ENCODE measurements around the gene GPR153. TPM values are rescaled to one million over a fixed set of nuclear protein-coding genes. Genes with fewer than 3 reads are reported as not detected.

The GPR153 gene
- total and polyA plus RNA-seq, 7 donors: 0.49 to 3.5 (median 2.2) TPM

- ATAC-seq (no peak), DNase-seq (no peak)
- peaks cover 0 to 28% (median 6%) of the 10 kb centered on the region in 3 donors for H3K27me3 ChIP-seq (ENCODE audit: insufficient read depth in 3 of 3, low read length in 2 of 3)
- no peak overlapping the region for H3K4me3 ChIP-seq
- H3K36me3 ChIP-seq (ENCODE audit: insufficient read depth in 1 of 2, low read depth in 1 of 2): peaks cover 0 to 14% of the 10 kb centered on the region in 2 donors
- no peaks in the 10 kb centered on the region for H3K9me3 ChIP-seq
- intact Hi-C loops (cut with DNase I): no loop called here
- WGBS, 3 donors: 95 to 98% (median 96%) methylated on average over 4 of the region's 4 CpGs
- TF ChIP-seq, protein P1, sequence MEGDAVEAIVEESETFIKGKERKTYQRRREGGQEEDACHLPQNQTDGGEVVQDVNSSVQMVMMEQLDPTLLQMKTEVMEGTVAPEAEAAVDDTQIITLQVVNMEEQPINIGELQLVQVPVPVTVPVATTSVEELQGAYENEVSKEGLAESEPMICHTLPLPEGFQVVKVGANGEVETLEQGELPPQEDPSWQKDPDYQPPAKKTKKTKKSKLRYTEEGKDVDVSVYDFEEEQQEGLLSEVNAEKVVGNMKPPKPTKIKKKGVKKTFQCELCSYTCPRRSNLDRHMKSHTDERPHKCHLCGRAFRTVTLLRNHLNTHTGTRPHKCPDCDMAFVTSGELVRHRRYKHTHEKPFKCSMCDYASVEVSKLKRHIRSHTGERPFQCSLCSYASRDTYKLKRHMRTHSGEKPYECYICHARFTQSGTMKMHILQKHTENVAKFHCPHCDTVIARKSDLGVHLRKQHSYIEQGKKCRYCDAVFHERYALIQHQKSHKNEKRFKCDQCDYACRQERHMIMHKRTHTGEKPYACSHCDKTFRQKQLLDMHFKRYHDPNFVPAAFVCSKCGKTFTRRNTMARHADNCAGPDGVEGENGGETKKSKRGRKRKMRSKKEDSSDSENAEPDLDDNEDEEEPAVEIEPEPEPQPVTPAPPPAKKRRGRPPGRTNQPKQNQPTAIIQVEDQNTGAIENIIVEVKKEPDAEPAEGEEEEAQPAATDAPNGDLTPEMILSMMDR (IDR thresholded peaks at IDR 0.05): no peak
- peaks cover 20% of the 10 kb centered on the region for H3K4me1 ChIP-seq
- no peak overlapping the region for H3K27ac ChIP-seq
These were observed 23.8 kb downstream of the GPR153 start for GRCh38 chr1:6237093-6237492.

DNA sequence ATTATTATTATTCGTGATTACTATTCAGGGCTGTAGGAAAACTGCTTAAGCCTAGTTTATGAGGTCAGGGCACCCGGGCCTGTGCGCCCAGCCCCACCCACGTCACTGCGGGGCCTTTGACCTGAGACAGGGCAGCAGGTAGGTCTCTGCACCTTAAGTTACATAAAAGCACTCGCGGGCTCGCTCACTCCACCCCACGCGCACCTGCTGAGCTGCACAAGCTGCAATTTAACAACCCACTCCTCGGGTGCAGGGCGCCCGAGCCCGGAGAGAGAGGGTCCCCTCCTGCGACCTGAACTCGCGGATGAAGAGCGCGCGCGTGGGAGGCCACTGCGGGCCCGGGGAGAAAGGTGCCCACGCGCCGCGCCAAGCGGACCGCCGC, 25.6 kb downstream of the GPR153 start:
- TF ChIP-seq, protein P1 (IDR thresholded peaks at IDR 0.05): no peak
- ATAC-seq: no peak
- H3K36me3 ChIP-seq (ENCODE audit: insufficient read depth in 1 of 2, low read depth in 1 of 2): peaks cover 0 to 31% of the 10 kb centered on the region in 2 donors
- 1% methylated on average over 23 to 30 of the region's 30 CpGs for WGBS, 3 donors
- intact Hi-C loops (cut with DNase I): no loop called here
- H3K27ac ChIP-seq: peak overlapping the region; percentile 71
- H3K4me1 ChIP-seq: peaks cover 17% of the 10 kb centered on the region
- peaks cover 0 to 10% (median 0%) of the 10 kb centered on the region in 3 donors for H3K27me3 ChIP-seq (ENCODE audit: insufficient read depth in 3 of 3, low read length in 2 of 3)
- H3K4me3 ChIP-seq: peak overlapping the region; percentile 71
- DNase-seq: peak in 1 of 2 donors; percentile 57
- H3K9me3 ChIP-seq: no peaks in the 10 kb centered on the region

GRCh38 chr1:6234502-6235295, 26.2 kb downstream of the GPR153 start:
- intact Hi-C loops (cut with DNase I): no loop called here
- peak overlapping the region; percentile 71 for H3K27ac ChIP-seq
- peak overlapping the region; percentile 71 for H3K4me3 ChIP-seq
- peaks cover 0 to 5% (median 0%) of the 10 kb centered on the region in 3 donors for H3K27me3 ChIP-seq (ENCODE audit: insufficient read depth in 3 of 3, low read length in 2 of 3)
- no peaks in the 10 kb centered on the region for H3K9me3 ChIP-seq
- WGBS, 3 donors: 29 to 38% (median 31%) methylated on average over 20 of the region's 20 CpGs
- DNase-seq (peak; percentile 49 to 62), ATAC-seq (peak; percentile 35 to 74 (median 55))
- peaks cover 17% of the 10 kb centered on the region for H3K4me1 ChIP-seq
- TF ChIP-seq, protein P1 (IDR thresholded peaks at IDR 0.05): no peak
- H3K36me3 ChIP-seq (ENCODE audit: insufficient read depth in 1 of 2, low read depth in 1 of 2): peaks cover 0 to 37% of the 10 kb centered on the region in 2 donors

DNA sequence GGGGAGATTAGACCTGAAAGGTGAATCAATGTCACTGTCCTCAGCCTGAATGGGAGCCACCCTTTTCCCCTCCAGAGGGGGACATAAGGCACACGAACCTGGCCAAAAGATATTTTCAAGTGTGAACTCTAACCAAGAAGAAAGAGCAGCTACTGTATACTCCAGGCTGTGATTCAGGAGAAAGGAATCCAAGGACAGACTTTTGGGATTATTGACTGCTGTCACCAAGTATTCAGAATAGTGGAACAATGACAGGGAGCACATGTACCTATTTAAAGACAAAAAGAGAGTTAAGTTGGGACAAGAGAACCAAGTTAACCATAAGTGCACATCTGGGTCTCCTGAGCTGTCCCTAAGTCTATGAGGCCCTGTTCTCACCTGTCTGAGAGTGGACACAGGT, 27.5 kb downstream of the GPR153 start:
- Histone ChIP-seq H3K27ac (peak overlapping the region; percentile 27), H3K9me3 (no peaks in the 10 kb centered on the region), H3K27me3 (ENCODE audit: insufficient read depth in 3 of 3, low read length in 2 of 3) (no peaks in the 10 kb centered on the region), H3K4me3 (no peak overlapping the region), H3K36me3 (ENCODE audit: insufficient read depth in 1 of 2, low read depth in 1 of 2) (peaks cover 0 to 50% of the 10 kb centered on the region in 2 donors), H3K4me1 (peaks cover 17% of the 10 kb centered on the region)
- ATAC-seq (peak in 2 of 4 donors; percentile 15 to 55), DNase-seq (no peak)
- WGBS, 3 donors: 32 to 47% (median 39%) methylated on average over 1 of the region's 1 CpG
- TF ChIP-seq, protein P1 (IDR thresholded peaks at IDR 0.05): no peak
- intact Hi-C loops (cut with DNase I): no loop called here

Measured in psoas muscle (tissue), 8 donors.